T1000 (cell line): ENCODE measurements around the gene RPSA.
"Not testable (repeated sequence)": the region's sequence is repeated elsewhere in the genome, so short reads cannot be mapped to it uniquely, and the experiment has no call there.

Experiments
- DNase-seq: peaks from one replicate; lab custom pipeline; 2025; ENCODE audit warnings: mixed read lengths; lab: John Stamatoyannopoulos, UW

Gene RPSA

GRCh38 chr3:39419742-39420315 is 13.3 kb downstream of the RPSA start:
- no peak for DNase-seq

- DNase-seq = no peak
Observed at GRCh38 chr3:39420543-39420942, 14.0 kb downstream of the RPSA start.

GRCh38 chr3:39423436-39423970 is 17.0 kb downstream of the RPSA start:
- no peak for DNase-seq

DNA sequence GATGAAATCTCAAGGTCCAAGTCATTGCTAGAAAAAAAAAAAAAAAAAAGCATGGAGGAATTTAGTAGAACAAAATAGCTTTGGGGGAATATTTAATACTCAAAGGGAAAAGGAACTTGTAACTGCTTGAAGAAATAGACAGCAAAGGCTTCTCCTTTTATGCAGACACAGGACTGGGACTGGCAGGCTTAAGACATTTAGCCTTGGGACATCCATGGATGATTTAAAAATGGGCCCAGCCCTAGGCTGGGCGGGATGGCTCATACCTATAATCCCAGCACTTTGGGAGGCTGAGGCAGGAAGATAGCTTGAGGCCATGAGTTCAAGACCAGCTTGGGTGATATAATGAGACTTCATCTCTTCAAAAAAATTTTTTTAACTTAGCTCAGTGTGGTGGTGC is 19.8 kb downstream of the RPSA start:
- DNase-seq = no peak

DNA sequence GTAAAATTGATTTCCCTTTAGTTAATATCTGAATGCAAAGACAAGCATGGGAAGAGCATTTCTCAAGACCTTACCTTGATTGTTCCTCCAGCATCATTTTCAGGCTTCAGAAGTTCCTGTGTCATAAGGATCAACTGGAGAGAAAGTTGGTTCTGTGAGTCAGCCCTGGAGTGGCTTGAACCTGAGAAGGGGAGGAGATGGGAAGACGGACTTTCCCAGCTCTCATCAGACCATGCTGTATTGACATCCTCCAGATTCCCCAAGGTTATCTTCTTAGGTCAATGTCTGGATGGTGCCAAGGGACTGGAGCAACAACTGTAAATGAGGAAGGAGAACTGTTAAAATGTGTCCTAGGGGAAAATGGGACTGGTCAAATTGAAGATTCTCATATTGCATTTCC is 21.0 kb downstream of the RPSA start:
- DNase-seq = no peak

DNA sequence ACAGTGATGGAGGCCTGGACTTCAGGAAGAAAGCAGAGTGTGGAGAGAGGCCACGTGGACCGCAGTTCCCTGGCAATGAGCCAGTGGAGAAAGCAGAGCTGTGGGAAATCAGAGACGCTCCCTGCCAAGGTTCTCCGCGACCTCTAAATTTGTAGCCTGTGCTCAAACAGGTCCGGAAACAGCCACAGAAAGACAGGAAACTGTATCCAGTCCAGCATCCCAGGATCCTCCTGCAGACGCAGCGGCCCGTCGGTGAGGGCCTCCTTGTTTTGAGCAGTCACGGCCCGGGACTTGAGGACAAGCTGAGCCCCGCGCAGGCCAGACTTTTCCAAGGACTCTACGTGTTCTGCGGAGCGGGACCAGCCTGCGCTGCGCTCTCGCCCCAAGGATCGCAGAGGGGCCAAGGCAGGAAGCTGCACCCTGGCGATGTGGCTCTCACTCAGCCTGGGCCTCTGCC is 22.3 kb downstream of the RPSA start:
- no peak for DNase-seq

GRCh38 chr3:39429466-39429865 is 22.9 kb downstream of the RPSA start:
- DNase-seq = no peak

- DNase-seq = no peak
Observed at GRCh38 chr3:39432342-39432741, 25.8 kb downstream of the RPSA start.

DNA sequence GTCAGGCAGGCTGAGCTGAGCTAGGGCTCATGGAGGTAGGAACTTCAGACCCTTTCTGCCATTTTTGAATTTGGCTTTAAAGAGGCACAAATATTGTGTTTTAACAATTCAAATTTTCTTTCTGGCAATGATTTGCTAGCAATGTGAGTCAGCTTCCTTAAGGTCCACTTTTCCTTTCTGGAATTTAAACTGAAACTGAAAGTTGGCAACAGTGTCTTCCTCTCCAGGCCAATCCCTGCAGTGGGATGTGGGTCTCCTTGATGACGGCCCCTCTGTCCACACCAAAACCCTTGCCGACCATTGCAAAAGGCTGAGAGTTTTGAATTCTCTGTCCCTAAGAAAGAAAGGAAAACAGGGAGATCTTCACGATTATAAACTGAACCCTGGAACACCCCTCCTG is 27.1 kb downstream of the RPSA start:
- DNase-seq = no peak

DNA sequence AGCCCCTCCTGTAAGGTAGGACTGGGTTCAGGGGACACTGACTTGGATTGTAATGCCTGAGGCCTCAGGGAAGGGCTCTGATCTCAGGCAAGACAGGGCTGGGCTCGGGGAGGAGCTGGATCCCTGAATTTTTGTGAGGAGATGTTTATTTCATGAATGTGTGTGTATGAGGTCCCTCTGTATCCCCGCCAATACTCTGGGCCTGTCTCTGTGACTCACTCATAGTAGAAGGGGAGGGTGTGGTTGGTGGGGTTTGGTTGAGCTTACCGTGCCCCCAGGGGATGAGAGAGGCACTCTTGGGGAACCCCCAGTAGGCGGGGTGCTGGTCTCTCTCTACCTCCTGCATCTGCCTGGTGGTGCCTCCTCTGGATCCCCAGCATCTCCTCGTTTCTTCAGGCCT is 28.1 kb downstream of the RPSA start:
- DNase-seq = peak; percentile 71

- DNase-seq = no peak
Observed at GRCh38 chr3:39435006-39435748, 28.7 kb downstream of the RPSA start.

DNA sequence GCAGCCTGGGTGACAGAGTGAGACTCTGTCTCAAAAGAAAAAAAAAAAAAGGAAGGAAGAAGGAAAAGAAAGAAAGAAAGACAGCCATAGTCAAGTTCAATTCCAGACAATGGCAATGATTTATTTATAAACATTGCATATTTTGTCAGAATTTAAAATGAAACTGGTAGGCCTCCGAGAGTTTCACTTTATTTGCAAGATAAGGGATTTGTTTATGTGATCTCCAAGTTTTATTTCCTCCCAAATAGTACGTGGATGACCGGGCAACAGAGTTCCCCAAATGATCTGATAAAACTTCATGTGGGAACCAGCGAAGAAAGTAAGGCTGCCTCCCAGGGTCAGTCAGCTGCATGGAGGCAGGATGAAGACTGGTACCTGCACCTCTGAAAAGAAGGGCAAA is 32.4 kb downstream of the RPSA start:
- DNase-seq = no peak

DNA sequence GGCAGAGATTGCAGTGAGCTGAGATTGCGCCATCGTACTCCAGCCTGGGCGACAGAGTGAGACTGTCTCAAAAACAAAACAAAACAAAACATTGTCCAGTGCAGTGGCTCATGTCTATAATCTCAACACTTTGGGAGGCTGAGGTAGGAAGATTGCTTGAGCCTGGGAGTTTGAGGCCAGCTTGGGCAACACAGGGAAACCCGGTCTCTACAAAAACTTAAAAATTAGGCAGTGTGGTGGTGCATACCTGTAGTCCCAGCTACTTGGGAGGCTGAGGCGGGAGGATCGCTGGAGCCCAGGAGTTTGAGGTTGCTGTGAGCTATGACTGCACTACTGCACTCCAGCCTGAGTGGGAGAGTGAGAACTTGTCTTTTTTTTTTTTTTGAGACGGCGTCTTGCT is 33.8 kb downstream of the RPSA start:
- DNase-seq = no peak

GRCh38 chr3:39443530-39443929 is 37.0 kb downstream of the RPSA start:
- no peak for DNase-seq

DNA sequence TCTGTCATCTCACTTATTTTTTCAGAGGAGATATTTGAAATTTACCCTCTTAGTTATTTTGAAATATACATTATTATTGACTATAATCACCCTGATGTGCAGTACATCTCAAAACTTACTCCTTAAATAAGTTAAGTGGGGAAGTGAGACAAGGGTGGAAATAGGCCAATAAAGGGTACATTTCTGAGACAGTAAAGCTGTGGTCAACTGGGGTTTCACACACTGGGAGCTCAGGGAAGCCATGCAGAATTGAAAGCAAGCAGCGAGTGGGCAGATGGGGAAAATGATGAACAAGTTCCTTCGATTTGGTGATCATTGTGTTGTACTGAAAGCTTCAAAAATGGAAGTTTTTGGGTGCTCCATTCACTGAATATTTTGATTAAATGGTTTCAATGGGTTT is 39.4 kb downstream of the RPSA start:
- no peak for DNase-seq

DNA sequence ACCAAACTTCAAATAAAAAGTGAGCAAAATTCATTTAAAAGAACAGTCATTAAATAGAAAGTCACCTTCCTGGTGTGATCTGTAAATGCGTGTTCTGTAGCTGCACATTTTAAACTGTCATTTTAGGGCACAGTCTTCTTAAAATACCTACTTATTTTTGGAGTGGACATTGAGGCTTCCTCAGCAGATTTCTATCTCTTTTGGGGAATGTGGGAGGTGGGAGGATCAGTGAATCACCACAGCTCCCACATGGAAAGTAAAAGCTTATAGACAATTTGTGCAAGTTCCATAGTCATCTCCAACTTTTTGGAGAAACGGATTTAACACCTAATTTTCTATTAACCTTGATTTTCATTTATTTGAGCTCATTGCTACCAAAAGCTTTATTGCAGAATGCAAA is 39.9 kb downstream of the RPSA start:
- no peak for DNase-seq

DNA sequence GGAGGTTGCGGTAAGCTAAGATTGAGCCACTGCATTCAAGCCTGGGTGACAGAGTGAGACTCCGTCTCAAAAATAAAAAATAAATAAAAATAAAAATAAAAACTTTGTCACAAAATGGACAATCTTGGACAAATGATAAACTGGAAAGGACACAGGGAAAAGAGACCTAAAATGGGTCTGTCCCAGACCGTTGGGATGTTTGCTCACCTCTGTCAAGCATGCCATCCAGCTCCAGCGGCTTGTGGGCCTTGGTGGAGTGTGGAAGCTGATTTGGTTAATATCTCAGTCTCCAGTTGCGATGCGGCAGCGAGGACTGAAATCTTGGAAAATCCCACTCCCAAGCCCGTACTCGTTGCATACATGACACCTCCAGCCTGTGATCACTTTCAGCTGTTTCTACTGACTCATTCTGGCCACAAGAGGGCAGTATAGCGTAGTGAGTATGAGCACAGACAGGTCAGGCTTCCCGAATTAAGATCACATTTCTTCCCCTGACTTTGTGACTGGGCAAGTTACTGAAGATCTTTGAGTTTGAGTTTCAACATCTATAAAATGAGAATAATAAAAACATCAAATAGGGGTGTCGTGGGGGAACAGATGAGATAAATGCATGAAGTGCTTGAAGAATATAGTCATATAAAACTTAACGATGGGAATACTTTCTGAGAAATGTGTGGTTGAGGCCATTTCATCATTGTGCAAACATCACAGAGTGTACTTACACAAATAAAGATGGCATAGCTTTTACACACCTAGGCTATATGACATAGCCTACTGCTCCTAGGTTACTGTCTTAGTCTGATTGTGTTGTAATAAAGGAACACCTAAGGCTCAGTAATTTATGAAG is 41.3 kb downstream of the RPSA start:
- peak; percentile 62 for DNase-seq

DNA sequence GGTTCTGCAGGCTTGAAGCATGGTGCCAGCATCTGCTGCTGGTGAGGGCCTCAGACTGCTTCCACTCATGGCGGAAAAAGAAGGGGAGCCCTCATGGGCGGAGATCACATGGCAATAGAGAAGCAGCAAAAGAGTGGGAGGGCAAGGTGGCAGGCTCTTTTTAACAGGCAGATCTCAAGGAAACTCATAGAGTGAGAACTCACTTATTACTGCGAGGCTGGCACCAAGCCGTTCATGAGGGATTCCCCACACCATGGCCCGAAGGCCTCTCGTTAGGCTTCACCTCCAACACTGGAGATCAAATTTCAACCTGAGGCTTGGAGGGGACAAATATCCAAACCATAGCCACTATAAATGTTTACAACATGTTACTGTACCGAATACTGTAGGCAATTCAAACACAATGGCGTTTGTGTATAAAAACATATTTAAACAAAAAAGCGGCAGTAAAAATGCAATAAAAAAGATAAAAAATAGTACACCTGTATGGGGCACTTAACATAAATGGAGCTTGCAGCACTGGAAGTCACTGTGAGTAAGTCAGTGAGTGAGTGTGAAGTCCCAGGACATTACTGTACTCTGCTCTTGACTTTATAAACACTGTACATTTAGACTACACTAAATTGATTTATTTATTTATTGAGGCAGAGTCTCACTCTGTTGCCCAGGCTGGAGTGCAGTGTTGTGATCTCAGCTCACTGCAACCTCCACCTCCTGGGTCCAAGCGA is 42.1 kb downstream of the RPSA start:
- no peak for DNase-seq

- DNase-seq = no peak
Observed at GRCh38 chr3:39449796-39450195, 43.3 kb downstream of the RPSA start.

DNA sequence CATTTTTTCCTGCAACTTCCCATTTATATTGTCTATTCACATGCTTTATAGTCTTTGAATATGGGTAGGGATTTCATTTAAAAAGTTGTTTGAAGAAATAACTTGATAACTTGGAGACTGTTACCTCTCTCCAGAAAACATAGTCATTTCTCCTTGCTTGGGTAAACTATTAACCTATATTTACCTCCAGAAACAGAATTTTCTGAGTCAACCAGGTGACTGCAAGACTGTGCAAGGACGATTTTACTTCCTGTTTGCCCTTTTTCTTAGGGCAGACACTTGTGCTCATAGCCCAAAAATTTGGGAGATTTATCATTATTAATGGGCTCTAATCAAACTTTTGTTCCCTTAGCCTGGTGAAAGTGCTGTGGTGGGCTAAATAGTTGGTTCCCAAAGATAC is 46.6 kb downstream of the RPSA start:
- no peak for DNase-seq

DNA sequence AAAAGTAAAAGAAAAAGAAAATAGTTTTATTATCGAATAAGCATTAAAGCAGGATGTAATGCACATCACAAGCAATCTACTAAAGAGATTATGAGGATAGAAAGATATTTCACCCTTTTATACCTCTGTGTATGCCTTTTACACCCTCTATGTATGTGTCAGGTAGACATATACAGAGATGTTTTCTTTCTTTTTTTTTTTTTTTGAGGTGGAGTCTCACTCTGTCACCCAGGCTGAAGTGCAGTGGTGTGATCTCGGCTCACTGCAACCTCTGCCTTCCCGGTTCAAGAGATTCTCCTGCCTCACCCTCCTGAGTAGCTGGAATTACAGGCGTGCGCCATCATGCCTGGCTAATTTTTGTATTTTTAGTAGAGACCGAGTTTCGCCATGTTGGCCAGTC is 47.4 kb downstream of the RPSA start:
- DNase-seq = not testable (repeated sequence)

- DNase-seq = no peak
Observed at GRCh38 chr3:39454591-39455217, 48.2 kb downstream of the RPSA start.
